ENCODE data around the gene FOXF2. TPM values are rescaled to one million over a fixed set of nuclear protein-coding genes. Genes with fewer than 3 reads are reported as not detected.

The FOXF2 gene
- total and polyA plus RNA-seq, 9 donors = 0.05 to 0.18 (median 0.11) TPM; not detected in 5

DNA sequence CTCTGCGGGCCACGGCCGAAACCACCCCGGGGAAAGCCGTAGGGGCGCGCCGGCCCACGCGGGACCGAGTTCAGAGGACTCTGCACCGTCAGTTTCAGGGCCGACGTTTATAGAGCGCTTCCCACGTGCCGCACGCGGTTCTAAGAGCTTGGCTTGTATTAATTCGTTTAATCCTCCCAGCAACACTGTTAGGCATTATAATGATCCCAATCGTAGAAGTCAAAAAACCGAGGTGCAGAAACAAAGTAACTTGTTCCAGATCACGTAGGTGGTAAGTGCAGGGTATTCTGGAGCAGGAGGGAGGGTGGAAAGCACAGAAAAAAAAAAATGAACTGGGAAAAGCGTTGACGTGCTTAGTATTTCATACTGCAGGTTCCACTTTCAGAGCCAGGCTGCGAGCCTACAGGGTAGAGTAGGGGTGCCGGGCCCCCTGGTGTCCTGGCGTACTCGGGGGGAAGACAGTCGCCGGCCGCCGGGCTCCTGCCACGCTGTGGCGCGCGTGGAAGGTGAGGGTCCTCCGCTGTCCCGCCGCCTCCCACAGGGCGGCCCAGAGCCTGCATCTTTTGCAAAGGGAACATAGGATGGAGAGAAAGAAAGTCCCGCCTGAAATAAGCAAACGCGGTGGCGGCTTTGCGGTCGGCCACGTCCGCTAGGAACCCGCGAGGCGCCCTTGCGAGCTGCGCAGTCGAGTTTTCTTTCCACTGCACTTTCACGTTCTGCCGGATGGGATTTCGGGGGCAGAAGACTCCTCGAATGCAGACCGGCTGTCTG lies 10.2 kb upstream of the FOXF2 start:
- Histone ChIP-seq H3K4me1 (ENCODE audit: insufficient read depth) (peaks cover 3% of the 10 kb centered on the region), H3K4me3 (no peak overlapping the region), H3K27me3 (peaks cover 7% of the 10 kb centered on the region), H3K36me3 (no peaks in the 10 kb centered on the region), H3K27ac (no peak overlapping the region), H3K9me3 (no peaks in the 10 kb centered on the region)
- 3 to 4% (median 3%) methylated on average over 60 of the region's 60 CpGs for WGBS, 3 donors
- intact Hi-C loops (cut with DNase I) = no loop called here
- no peak for DNase-seq
- TF ChIP-seq EP300 (IDR thresholded peaks at IDR 0.05) (no peak), POLR2A (IDR thresholded peaks at IDR 0.05) (no peak)
- TF ChIP-seq, protein P1, sequence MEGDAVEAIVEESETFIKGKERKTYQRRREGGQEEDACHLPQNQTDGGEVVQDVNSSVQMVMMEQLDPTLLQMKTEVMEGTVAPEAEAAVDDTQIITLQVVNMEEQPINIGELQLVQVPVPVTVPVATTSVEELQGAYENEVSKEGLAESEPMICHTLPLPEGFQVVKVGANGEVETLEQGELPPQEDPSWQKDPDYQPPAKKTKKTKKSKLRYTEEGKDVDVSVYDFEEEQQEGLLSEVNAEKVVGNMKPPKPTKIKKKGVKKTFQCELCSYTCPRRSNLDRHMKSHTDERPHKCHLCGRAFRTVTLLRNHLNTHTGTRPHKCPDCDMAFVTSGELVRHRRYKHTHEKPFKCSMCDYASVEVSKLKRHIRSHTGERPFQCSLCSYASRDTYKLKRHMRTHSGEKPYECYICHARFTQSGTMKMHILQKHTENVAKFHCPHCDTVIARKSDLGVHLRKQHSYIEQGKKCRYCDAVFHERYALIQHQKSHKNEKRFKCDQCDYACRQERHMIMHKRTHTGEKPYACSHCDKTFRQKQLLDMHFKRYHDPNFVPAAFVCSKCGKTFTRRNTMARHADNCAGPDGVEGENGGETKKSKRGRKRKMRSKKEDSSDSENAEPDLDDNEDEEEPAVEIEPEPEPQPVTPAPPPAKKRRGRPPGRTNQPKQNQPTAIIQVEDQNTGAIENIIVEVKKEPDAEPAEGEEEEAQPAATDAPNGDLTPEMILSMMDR (IDR thresholded peaks at IDR 0.05) = no peak

DNA sequence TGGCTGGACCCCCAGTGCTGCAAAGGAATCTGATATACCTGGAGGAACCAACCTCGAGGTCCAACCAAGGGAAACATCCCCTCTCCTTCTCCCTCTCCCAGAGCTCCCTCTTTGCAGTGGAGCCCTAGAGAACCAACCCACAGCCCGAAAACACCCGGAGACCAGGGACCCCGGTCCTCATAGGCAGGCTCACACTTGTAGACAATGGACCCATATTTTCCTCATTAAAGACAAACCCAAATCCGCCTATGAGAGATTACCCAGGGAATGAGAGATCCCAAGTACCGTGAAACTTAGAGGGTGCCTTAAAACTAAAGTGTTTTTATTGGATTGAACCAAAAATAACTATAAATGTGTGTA lies 9.6 kb upstream of the FOXF2 start:
- Histone ChIP-seq H3K36me3 (no peaks in the 10 kb centered on the region), H3K27me3 (peaks cover 7% of the 10 kb centered on the region), H3K27ac (no peak overlapping the region), H3K4me1 (ENCODE audit: insufficient read depth) (peaks cover 3% of the 10 kb centered on the region), H3K9me3 (no peaks in the 10 kb centered on the region), H3K4me3 (no peak overlapping the region)
- WGBS, 3 donors = 4 to 5% (median 5%) methylated on average over 6 of the region's 6 CpGs
- DNase-seq = no peak
- intact Hi-C loops (cut with DNase I) = no loop called here
- TF ChIP-seq, protein P1 (IDR thresholded peaks at IDR 0.05) = no peak
- TF ChIP-seq POLR2A (IDR thresholded peaks at IDR 0.05) = no peak
- TF ChIP-seq EP300 (IDR thresholded peaks at IDR 0.05) = no peak

DNA sequence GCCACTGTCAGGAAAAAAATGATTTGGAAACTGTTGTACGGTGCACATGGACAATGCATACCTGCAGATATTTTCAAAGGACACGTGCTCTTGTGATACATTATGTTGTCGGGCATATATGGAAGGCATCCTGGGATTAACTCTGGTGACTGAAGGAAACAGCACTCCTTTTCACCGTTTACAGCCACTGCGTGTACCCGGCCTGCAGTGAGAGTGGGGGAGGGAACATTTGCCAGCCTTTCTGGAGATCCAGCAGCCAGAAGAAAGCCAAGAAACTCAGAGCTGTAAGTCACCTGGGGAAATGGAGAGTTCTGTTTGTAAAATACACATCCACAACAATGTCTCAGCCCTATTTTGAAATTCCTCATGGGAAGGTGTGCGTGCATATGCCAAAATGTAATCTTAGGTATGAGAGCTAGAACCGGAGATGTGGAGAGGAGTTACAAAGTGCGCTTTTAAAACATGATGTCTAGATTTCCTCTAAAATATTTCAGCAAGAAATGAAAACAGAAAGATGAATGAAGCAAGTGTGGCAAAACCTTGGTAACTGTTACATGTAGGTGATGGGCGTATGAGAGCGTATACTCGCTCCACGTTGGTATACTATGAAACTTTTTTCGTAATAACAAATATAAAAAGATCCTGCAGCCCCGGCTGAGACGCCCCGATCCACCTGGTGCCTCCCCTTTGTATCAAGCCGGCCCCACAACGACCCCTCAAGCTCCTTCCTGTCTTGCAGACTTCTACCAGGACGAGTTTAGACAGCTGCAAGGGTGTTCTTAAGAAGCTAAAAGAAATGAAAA lies 8.6 kb upstream of the FOXF2 start:
- 6 to 9% (median 9%) methylated on average over 20 of the region's 20 CpGs for WGBS, 3 donors

More for the DNA sequence above, 8.6 kb upstream of the FOXF2 start:
- TF ChIP-seq EP300 (IDR thresholded peaks at IDR 0.05) = no peak
- TF ChIP-seq, protein P1 (IDR thresholded peaks at IDR 0.05) = no peak
- TF ChIP-seq POLR2A (IDR thresholded peaks at IDR 0.05) = no peak
- H3K4me1 ChIP-seq (ENCODE audit: insufficient read depth) = peaks cover 3% of the 10 kb centered on the region
- H3K4me3 ChIP-seq = no peak overlapping the region
- H3K9me3 ChIP-seq = no peaks in the 10 kb centered on the region
- DNase-seq = no peak
- intact Hi-C loops (cut with DNase I) = no loop called here
- H3K27me3 ChIP-seq = peaks cover 7% of the 10 kb centered on the region
- H3K27ac ChIP-seq = no peak overlapping the region
- no peaks in the 10 kb centered on the region for H3K36me3 ChIP-seq

Measured in ovary (tissue), 9 donors.